Choroid plexus epithelial cell (primary cell): ENCODE data around the gene GADD45A.

Experiments
- DNase-seq: peaks from one replicate; pipeline ENCODE4 v3.0.0-alpha.2; 2010; ENCODE audit warnings: low read depth
- H3K4me3 ChIP-seq: 2 replicates; pipeline ENCODE4 v1.5.1; 2011; ENCODE audit warnings: low read depth, mild to moderate bottlenecking, control low read depth, low read length, moderate library complexity
- CTCF ChIP-seq: conservative IDR thresholded peaks from 2 replicates; pipeline ENCODE4 v1.5.1; 2011; ENCODE audit warnings: low read depth, mild to moderate bottlenecking, control low read depth, inconsistent platforms, low read length, moderate library complexity

Gene GADD45A

GRCh38 chr1:67646145-67647035 is 38.6 kb upstream of the GADD45A start:
- TF ChIP-seq CTCF: no peak
- H3K4me3 ChIP-seq: no peak overlapping the region
- DNase-seq: peak; percentile 53

- H3K4me3 ChIP-seq: no peak overlapping the region
- no peak for DNase-seq
- no peak for TF ChIP-seq CTCF
These were observed 37.8 kb upstream of the GADD45A start for GRCh38 chr1:67647036-67647798.

- DNase-seq: no peak
- H3K4me3 ChIP-seq: no peak overlapping the region
These were observed 37.1 kb upstream of the GADD45A start for GRCh38 chr1:67647814-67648358.

GRCh38 chr1:67648582-67649326 is 36.2 kb upstream of the GADD45A start:
- no peak for TF ChIP-seq CTCF
- H3K4me3 ChIP-seq: no peak overlapping the region

More at GRCh38 chr1:67647814-67648358, 37.1 kb upstream of the GADD45A start:
- TF ChIP-seq CTCF: no peak

GRCh38 chr1:67650061-67650460 is 34.9 kb upstream of the GADD45A start:
- TF ChIP-seq CTCF: no peak
- H3K4me3 ChIP-seq: no peak overlapping the region
- no peak for DNase-seq

More at GRCh38 chr1:67648582-67649326, 36.2 kb upstream of the GADD45A start:
- no peak for DNase-seq

- TF ChIP-seq CTCF: no peak
- DNase-seq: no peak
- no peak overlapping the region for H3K4me3 ChIP-seq
These were observed 34.0 kb upstream of the GADD45A start for GRCh38 chr1:67651031-67651430.
